Myocyte (in vitro differentiated cells): Measurements from ENCODE around the gene ZNF358. TPM values are rescaled to one million over a fixed set of nuclear protein-coding genes. Genes with fewer than 3 reads are reported as not detected.

Source experiments
- DNase-seq: peaks from one replicate; pipeline ENCODE4 v3.0.0-alpha.2; 2012; ENCODE audit warnings: low read depth
- total RNA-seq: library from RNA; depleted of rRNA; stranded (reverse); fragments of >200 nt; gene quantifications from 2 replicates; pipeline ENCODE4 v1.2.3, GENCODE V29; 2014

ZNF358 gene
- total RNA-seq, 1 donor from 2014 or later, result 70.8 TPM

DNA sequence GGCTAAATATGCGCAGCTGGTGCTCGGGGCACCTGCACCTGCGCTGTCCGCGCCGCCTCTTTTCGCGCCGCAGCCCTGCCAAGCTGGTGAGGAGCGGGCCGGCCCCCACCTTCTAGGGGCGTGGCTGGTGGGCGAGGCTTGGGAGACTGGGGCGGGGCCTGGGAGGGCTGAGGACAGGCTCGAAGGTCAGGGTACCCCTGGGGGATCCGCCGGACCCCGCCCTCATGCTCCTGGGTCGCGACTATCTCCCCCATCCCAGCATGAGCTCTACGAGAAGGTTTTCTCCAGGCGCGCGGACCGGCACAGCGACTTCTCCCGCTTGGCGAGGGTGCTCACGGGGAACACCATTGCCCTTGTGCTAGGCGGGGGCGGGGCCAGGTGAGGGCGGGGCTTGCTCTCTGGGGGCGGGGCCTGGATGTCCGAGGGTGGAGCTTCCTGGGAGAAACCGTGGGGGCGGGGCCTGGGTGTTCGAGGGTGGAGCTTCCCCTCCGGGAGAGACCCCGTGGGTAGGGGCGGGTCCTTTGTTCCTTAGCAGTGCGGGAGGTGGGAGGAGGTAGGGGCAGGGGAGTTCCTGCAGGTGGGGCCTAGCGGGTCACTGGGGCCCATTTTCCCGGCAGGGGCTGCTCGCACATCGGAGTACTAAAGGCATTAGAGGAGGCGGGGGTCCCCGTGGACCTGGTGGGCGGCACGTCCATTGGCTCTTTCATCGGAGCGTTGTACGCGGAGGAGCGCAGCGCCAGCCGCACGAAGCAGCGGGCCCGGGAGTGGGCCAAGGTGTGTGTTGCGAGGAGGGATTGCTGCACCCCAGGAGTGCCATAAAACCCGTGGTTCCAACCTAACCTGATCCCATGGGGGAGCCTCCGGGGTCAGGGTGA is 39.3 kb downstream of the ZNF358 start:
- DNase-seq, result no peak

DNA sequence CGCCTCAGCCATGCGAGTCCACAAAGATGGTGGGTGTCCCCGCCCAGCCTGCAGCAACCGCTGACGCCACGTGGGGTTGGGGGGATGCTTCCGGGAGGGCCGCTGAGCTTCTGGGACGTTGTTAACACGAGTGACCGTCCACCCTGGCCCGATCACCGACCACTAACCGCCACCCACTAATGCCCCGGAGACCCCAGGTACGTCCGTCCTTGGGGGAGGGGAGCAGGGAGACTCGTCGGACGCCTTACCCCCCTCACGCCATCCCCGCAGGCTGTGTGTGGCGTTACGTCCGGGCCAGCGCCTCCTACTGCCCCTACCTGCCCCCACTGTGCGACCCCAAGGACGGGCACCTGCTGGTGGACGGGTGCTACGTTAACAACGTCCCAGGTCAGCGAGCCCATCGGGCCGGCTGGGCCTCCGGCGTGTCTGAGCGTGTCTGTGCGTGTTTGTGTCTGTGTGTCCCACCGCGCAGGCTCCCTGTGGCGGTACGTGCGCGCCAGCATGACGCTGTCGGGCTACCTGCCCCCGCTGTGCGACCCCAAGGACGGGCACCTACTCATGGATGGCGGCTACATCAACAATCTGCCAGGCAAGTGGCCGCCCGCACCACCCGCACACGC is 40.9 kb downstream of the ZNF358 start:
- DNase-seq, result no peak

DNA sequence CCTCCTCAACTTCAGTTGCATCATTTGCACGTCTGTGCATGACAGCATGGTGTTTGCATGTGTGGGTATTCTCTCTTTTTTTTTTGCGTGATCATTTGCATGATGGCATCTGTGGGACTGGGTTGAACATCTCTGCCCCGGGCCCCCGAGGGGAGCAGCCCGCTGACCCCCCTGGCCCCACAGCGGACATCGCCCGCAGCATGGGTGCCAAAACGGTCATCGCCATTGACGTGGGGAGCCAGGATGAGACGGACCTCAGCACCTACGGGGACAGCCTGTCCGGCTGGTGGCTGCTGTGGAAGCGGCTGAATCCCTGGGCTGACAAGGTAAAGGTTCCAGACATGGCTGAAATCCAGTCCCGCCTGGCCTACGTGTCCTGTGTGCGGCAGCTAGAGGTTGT is 42.8 kb downstream of the ZNF358 start:
- DNase-seq, result no peak

DNA sequence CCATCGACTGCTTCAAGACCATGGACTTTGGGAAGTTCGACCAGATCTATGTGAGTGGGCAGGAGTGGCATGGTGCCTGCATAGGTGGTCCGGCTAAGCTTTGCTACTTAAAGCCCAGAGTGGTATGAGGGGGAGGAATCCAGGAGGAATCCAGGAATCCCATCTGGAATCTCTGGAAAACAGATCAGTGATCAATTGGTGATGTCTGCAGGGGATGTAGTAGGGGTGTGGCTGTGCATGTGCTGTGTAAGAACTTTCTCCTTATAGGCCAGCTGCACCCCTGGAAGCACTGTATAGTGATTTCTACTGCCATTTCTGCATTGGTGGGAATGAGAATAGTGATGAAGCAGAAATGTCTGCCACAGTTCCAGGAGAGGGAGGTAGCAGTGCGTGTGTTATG is 43.2 kb downstream of the ZNF358 start:
- no peak for DNase-seq

DNA sequence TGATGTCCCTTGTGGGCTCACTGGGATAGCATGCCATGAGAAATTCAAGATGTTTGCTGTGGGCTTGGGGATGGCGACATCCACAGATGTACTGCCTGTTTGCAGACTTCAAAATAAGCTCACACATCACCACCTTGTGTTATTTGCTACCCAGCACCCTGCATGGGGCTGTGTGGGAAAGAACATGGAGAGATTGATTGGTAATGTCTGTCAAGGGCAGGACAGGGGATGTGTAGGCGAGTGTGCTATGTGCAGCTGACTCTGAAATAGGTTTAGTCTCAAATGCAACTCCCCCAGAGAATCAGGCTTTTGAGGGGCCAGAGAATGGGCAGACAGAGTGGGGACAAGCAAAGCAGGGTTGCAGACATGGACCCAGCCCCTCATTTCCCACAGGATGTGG is 44.4 kb downstream of the ZNF358 start:
- no peak for DNase-seq

DNA sequence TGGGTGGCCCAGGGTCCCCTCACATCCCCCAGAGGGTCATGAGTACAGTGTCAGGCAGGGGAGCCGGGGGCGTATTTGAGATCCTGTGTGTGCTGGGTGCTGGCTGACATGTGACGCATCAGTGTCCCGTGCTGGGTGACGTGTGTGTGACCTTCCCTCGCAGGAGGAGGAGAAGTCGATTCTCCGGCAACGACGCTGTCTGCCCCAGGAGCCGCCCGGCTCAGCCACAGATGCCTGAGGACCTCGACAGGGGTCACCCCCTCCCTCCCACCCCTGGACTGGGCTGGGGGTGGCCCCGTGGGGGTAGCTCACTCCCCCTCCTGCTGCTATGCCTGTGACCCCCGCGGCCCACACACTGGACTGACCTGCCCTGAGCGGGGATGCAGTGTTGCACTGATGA is 45.4 kb downstream of the ZNF358 start:
- no peak for DNase-seq

DNA sequence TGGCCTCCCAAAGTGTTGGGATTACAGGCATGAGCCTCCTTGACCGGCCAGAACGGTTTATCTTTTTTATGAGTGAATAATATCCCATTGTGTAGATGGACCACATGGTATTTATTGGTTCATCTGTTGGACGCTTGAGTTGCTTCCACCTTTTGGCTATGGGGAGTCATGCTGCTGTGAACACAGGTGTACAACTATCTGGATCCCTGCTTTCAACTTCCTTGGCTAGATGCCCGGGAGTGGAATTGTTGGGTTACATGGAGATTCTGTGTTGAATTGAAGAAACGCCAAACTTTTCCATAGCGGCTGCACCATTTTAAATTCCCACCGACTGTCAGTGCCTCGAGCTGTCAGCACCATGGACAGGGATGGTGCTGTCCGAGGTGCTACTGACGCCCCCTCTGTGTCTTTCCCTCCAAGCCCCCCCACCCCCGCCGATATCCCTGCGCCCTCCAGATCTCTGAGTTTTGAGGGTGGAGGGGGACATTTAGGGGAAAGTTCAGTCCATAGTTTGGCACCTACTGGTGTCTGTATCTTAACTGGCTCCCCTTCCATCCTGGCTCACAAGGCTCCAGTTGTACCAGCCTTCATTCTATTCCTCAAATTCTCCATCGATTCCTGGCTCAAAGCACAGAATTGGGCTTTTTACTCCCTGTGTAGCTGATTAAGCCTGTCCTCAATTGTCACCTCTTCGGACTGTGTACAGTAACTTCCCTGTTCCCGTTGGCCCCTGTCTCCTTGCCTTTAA is 46.9 kb downstream of the ZNF358 start:
- DNase-seq, result peak; percentile 5

DNA sequence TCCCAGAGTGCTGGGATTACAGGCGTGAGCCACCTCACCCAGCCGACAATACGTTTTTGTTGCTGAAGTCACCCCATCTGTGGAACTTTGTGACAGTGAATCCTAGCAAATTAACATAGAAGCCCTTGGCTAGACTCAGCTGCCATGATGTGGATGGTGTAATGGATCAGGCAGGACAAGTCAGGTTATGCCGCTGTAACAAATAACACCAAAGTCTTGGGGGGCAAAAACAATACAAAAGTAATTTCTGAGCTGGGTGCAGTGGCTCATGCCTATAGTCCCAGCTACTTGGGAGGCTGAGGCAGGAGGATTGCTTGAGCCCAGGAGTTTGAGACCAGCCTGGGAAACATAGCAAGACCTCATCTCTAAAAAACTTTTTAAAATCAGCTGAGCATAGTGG is 49.0 kb downstream of the ZNF358 start:
- DNase-seq, result no peak

DNA sequence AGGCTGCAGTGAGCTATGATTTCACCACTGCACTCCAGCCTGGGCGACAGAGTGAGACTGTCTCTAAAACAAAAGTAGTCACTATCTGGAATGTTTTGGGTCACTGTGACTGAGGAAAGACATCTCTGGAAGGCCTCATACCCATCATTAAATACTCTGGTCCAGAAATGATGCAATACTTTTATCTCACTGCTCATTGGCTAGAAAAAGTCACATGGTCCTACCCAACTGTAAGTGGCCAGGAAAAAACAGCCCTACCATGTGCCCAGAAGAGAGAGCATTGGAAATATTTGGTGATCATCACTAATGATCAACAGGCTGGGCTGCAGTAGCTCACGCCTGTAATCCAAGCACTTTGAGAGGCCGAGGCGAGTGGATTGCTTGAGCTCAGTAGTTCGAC is 49.4 kb downstream of the ZNF358 start:
- no peak for DNase-seq

Other genes with a start within 250 kb of the ZNF358 start
- gene INSR, start 221.7 kb upstream of the ZNF358 start, total RNA-seq, result 15.4 and 22.8 TPM in 2 replicates
- 37.9 and 43.6 TPM in 2 replicates for gene ARHGEF18, start 167.2 kb upstream of the ZNF358 start, total RNA-seq
- 2.4 and 5.0 TPM in 2 replicates for gene PEX11G, start 27.1 kb upstream of the ZNF358 start, total RNA-seq
- gene MCOLN1, start 6.5 kb downstream of the ZNF358 start, total RNA-seq, result 9.2 and 10.7 TPM in 2 replicates
- gene PNPLA6, start 19.6 kb downstream of the ZNF358 start, total RNA-seq, result 92.8 and 127 TPM in 2 replicates
- not detected in 2 replicates for gene CAMSAP3, start 79.8 kb downstream of the ZNF358 start, total RNA-seq
- 30.5 and 31.2 TPM in 2 replicates for gene XAB2, start 113.4 kb downstream of the ZNF358 start, total RNA-seq
- 8.8 and 15.9 TPM in 2 replicates for gene PET100, start 113.7 kb downstream of the ZNF358 start, total RNA-seq
- not detected in 2 replicates for gene PCP2, start 117.6 kb downstream of the ZNF358 start, total RNA-seq
- 1.9 TPM in 1 of 2 replicates, not detected in the other for gene STXBP2, start 121.0 kb downstream of the ZNF358 start, total RNA-seq
- gene RETN, start 152.9 kb downstream of the ZNF358 start, total RNA-seq, result not detected in 2 replicates
- not detected in 2 replicates for gene MCEMP1, start 161.0 kb downstream of the ZNF358 start, total RNA-seq
- gene TRAPPC5, start 164.7 kb downstream of the ZNF358 start, total RNA-seq, result 50.4 and 95.9 TPM in 2 replicates
- not detected in 2 replicates for gene FCER2, start 186.0 kb downstream of the ZNF358 start, total RNA-seq
- not detected in 2 replicates for gene CLEC4G, start 216.0 kb downstream of the ZNF358 start, total RNA-seq
- not detected in 2 replicates for gene CD209, start 231.4 kb downstream of the ZNF358 start, total RNA-seq
- not detected in 2 replicates for gene CLEC4M, start 247.1 kb downstream of the ZNF358 start, total RNA-seq